Psoas muscle (tissue), 8 donors: ENCODE measurements around the gene RAB9A. TPM values are rescaled to one million over a fixed set of nuclear protein-coding genes. Genes with fewer than 3 reads are reported as not detected.
A peak's percentile ranks its signal among the peaks of the same experiment; 100 is the strongest.

Experiments
- ATAC-seq, 4 donors: fragments of 200-7000 bp; cut with Tn5 transposase; one replicate each; pipeline ENCODE4 v1.9.1; 2020; ENCODE audit warnings: moderate library complexity in 3 of 4, mild to moderate bottlenecking in 2 of 4
- DNase-seq, 2 donors: peaks; one replicate each; pipeline ENCODE4 v3.0.0-alpha.2; 2020
- H3K27ac ChIP-seq: fragments of 200-600 bp; one replicate; pipeline ENCODE4 v1.8.0; 2022
- H3K27me3 ChIP-seq, 3 donors: fragments of 200-600 bp in 1 of 3; one replicate each; pipeline versions ENCODE4 v1.6.1 to v1.8.0; 2013 to 2022; ENCODE audit warnings: low read length in 2 of 3, mild to moderate bottlenecking in 2 of 3, moderate library complexity in 1 of 3; ENCODE audit not compliant: insufficient read depth in 3 of 3
- H3K36me3 ChIP-seq, 2 donors: fragments of 200-600 bp in 1 of 2; one replicate each; pipeline versions ENCODE4 v1.6.1 to v1.8.0; 2013 to 2022; ENCODE audit warnings: low read depth in 1 of 2, mild to moderate bottlenecking in 1 of 2, moderate library complexity in 1 of 2; ENCODE audit not compliant: insufficient read depth in 1 of 2
- H3K4me1 ChIP-seq: fragments of 200-600 bp; one replicate; pipeline ENCODE4 v1.8.0; 2022
- H3K4me3 ChIP-seq: fragments of 200-600 bp; one replicate; pipeline ENCODE4 v1.8.0; 2022; ENCODE audit warnings: mild to moderate bottlenecking
- H3K9me3 ChIP-seq: fragments of 200-600 bp; one replicate; pipeline ENCODE4 v1.8.0; 2022
- WGBS, 3 donors: extraction: QIAGEN DNeasy Blood & Tissue Kit; methylation state at CpG; one replicate each; pipeline versions ENCODE4 v1.1.6 to v1.1.7; 2013; 5-methylcytosine and 5-hydroxymethylcytosine counted together
- intact Hi-C, 2 donors: fragments of 100-400 bp; cut with DNase I; formaldehyde crosslinking; loops; one replicate each; pipeline versions ENCODE4 v1.11.0 to v1.14.2; 2022
- polyA plus RNA-seq, 3 donors: library from polyadenylated mRNA; stranded (reverse); fragments of 200-250 nt; gene quantifications; one replicate each; pipeline ENCODE4 v1.2.3, GENCODE V29; 2013
- total RNA-seq, 4 donors: library from RNA; stranded (reverse); fragmentation: NEBNext Ultra II Directional in 2 of 4; extraction: Animal tissue kit (Norgen Biotek cat#: 25700) in 2 of 4; gene quantifications; one replicate each; pipeline versions ENCODE4 v1.2.1 to v1.2.4, GENCODE V29; 2021 to 2023
- TF ChIP-seq, protein P1 (sequence below): fragments of 200-600 bp; IDR thresholded peaks from one replicate; pipeline ENCODE4 v1.8.0; 2022; ENCODE audit warnings: antibody characterized with exemption
- donor health status: healthy with polysubstance abuse.
- donor health status: DM: no; HTN: no; CAD: no; lungs with moderate emphysema.
- donor health status: Bipolar disorder and iron deficiency.
- donor health status: healthy.
- donor health status: DM: yes; HTN: yes; CAD: no.
- donor health status: DM: no; HTN: no; CAD: no.
- donor health status: DM: no; HTN: no; CAD: no.
- donor health status: DM: yes; HTN: yes; CAD: no.

RAB9A gene
- total and polyA plus RNA-seq, 7 donors = 13.0 to 25.4 (median 14.8) TPM

DNA sequence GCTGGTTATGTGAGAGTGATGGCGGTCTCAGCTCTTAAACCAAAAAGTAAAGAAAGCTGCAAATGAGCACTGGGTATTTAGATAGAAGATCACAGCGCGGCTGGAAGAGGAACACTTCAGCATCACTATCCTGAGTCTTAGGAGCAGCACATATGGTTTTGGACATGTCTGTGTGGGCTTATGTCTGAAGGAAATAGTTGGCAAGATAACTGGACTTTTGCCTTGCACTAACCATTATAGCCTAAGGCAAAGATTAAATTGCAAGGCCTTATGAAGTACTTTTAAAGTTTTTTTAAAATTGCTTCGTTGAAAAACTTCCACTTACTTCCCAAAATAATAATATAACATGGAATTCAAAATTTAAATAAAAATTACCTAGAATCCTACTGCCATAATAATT is 4.6 kb upstream of the RAB9A start:
- Histone ChIP-seq H3K27me3 (peaks cover 0 to 3% (median 0%) of the 10 kb centered on the region in 3 donors), H3K9me3 (no peaks in the 10 kb centered on the region), H3K4me1 (no peaks in the 10 kb centered on the region), H3K36me3 (no peaks in the 10 kb centered on the region), H3K4me3 (no peak overlapping the region), H3K27ac (no peak overlapping the region)
- DNase-seq (no peak), ATAC-seq (no peak)
- TF ChIP-seq, protein P1, sequence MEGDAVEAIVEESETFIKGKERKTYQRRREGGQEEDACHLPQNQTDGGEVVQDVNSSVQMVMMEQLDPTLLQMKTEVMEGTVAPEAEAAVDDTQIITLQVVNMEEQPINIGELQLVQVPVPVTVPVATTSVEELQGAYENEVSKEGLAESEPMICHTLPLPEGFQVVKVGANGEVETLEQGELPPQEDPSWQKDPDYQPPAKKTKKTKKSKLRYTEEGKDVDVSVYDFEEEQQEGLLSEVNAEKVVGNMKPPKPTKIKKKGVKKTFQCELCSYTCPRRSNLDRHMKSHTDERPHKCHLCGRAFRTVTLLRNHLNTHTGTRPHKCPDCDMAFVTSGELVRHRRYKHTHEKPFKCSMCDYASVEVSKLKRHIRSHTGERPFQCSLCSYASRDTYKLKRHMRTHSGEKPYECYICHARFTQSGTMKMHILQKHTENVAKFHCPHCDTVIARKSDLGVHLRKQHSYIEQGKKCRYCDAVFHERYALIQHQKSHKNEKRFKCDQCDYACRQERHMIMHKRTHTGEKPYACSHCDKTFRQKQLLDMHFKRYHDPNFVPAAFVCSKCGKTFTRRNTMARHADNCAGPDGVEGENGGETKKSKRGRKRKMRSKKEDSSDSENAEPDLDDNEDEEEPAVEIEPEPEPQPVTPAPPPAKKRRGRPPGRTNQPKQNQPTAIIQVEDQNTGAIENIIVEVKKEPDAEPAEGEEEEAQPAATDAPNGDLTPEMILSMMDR = no peak
- intact Hi-C loops = no loop called here
- WGBS, 3 donors = 68 to 95% (median 94%) methylated on average over 4 of the region's 4 CpGs

DNA sequence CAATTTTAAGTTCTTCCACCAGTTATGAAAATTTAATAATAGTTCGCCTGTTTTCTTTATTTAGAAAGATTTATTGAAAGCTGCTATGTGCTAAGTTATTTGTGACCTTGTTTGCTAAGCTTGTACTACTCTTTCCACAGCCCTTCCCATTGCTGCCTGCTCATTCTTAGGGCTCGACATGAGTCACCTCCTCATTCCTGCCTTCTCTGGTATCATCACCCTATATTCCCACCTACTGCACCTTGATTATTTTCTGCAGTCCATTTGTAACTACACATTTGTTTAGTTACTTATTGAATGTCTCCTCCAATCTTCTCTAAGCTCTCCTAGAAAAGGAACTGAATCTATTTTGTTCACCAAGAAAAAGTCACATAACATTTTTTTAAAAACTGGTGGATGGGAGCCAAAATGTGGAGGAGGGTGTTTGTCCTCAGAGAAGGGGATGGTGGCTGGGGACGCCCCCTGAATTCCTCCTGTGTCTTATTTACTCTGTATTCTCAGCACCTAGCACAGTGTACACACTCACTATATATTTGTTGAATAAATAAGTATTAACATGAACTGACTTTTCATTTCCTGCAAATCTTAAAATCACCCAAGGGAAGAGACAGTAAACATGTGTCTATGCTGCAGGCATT is 3.7 kb upstream of the RAB9A start:
- no peak for ATAC-seq
- no peak for DNase-seq
- H3K4me1 ChIP-seq = no peaks in the 10 kb centered on the region
- H3K36me3 ChIP-seq = no peaks in the 10 kb centered on the region
- H3K4me3 ChIP-seq = no peak overlapping the region
- no peaks in the 10 kb centered on the region for H3K9me3 ChIP-seq
- TF ChIP-seq, protein P1 = no peak
- intact Hi-C loops = loop anchor here in 1 of 2 donors (5.0 kb wide), 1 partner anchor 47 kb away; the partner anchor contains the start of genes OFD1 and TRAPPC2
- no peak overlapping the region for H3K27ac ChIP-seq
- peaks cover 0 to 5% (median 0%) of the 10 kb centered on the region in 3 donors for H3K27me3 ChIP-seq
- WGBS, 3 donors = 48 to 82% (median 59%) methylated on average over 3 of the region's 3 CpGs

DNA sequence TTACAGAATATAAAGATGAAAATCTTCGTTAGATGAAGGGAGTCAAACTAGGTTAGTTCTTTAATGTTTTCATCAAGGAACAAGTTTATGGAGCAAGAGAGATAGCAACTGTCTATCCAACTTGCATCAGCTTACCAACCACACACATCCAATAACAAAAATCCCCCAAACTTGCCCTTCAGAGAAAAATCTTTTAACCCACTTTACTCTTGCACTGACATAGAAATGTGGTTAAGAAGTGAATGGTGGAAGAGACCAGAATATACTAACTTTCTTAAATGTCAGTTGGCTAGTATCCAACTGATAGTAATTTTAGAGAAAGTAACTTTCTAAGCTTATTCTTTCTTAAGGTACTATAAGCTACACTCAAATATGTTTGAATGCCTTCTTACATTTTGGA is 1.7 kb upstream of the RAB9A start:
- intact Hi-C loops = loop anchor here in 1 of 2 donors (5.0 kb wide), 1 partner anchor 45 kb away; the partner anchor contains the start of genes OFD1 and TRAPPC2
- WGBS, 3 donors = 90 to 98% (median 94%) methylated on average over 1 of the region's 1 CpG
- no peaks in the 10 kb centered on the region for H3K36me3 ChIP-seq
- no peaks in the 10 kb centered on the region for H3K9me3 ChIP-seq
- no peak overlapping the region for H3K4me3 ChIP-seq
- TF ChIP-seq, protein P1 = no peak
- DNase-seq = no peak
- H3K27ac ChIP-seq = no peak overlapping the region
- ATAC-seq = no peak
- peaks cover 0 to 8% (median 0%) of the 10 kb centered on the region in 3 donors for H3K27me3 ChIP-seq
- H3K4me1 ChIP-seq = peaks cover 3% of the 10 kb centered on the region

DNA sequence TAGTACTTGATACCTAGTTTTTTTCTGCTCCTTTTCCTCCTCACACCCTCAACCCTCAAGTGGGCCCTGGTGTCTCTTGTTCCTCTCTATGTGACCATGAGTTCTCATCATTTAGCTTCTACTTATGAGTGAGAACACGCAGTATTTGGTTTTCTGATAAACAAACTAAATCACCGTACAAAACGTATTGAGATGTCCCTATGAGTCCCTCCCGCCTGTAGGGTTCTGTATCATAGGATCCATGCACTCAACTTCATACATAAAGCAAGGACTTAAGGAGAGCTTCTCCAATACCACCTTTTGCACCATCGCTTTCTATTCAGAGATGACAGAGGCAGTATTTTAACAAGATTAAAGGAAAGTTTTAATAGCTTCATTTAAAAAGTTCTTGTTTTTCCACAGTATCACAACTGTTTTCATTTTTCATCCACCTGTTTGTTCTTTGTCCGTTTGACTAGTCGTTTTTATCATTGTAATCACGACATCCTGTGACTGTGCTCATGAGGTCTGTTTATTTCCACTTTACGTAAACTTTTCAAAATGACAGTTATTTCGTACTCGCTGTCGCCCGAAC is 457 bp upstream of the RAB9A start:
- H3K4me1 ChIP-seq = peaks cover 15% of the 10 kb centered on the region
- peaks cover 0 to 8% (median 0%) of the 10 kb centered on the region in 3 donors for H3K27me3 ChIP-seq
- TF ChIP-seq, protein P1 = no peak
- WGBS, 3 donors = 11 to 12% (median 12%) methylated on average over 13 of the region's 13 CpGs
- intact Hi-C loops = loop anchor here in 1 of 2 donors (5.0 kb wide), 1 partner anchor 44 kb away; the partner anchor contains the start of genes OFD1 and TRAPPC2
- H3K4me3 ChIP-seq = peak overlapping the region; percentile 75
- H3K27ac ChIP-seq = peak overlapping the region; percentile 89
- no peaks in the 10 kb centered on the region for H3K36me3 ChIP-seq
- no peaks in the 10 kb centered on the region for H3K9me3 ChIP-seq
- ATAC-seq = no peak
- DNase-seq = no peak
